ENCODE measurements around the gene GRK2.
"Not testable (repeated sequence)": the region's sequence is repeated elsewhere in the genome, so short reads cannot be mapped to it uniquely, and the experiment has no call there.

GRK2 gene

GRCh38 chr11:67266449-67267187 is at the start of gene GRK2:
GRK2 (plus strand) TSS chr11:67266473; CDS start chr11:67266700, 227 bp downstream.
- peak; percentile 41 for DNase-seq

DNA sequence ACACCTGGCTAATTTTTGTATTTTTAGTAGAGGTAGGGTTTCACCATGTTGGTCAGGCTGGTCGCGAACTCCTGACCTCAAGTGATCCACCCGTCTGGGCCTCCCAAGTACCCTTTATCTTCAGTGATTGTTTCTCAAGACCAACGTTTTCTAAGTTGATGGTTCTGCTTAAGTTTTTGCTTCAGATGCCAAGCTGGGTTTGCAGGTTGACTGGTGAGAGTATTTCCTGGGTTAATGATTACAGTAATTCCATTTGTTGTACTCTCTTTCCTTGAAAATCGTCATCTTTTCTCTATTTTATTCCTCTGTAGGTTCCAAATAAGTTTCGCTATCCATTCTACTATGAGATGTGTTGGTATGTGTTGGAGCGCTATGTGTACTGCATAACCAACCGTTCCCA is 38.5 kb upstream of the GRK2 start:
- DNase-seq: no peak

- no peak for DNase-seq
Measured at GRCh38 chr11:67230406-67230805, 35.9 kb upstream of the GRK2 start.

- DNase-seq: no peak
Measured at GRCh38 chr11:67230886-67231285, 35.4 kb upstream of the GRK2 start.

- no peak for DNase-seq
Measured at GRCh38 chr11:67233584-67234190, 32.6 kb upstream of the GRK2 start.

GRCh38 chr11:67234571-67234970 is 31.7 kb upstream of the GRK2 start:
- not testable (repeated sequence) for DNase-seq

GRCh38 chr11:67237574-67237973 is 28.7 kb upstream of the GRK2 start:
- DNase-seq: no peak

- no peak for DNase-seq
Measured at GRCh38 chr11:67238894-67239782, 27.1 kb upstream of the GRK2 start.

- DNase-seq: peak; percentile 98
Measured at GRCh38 chr11:67239783-67240575, 26.3 kb upstream of the GRK2 start.

- DNase-seq: peak; percentile 58
Measured at GRCh38 chr11:67240576-67241389, 25.5 kb upstream of the GRK2 start.

DNA sequence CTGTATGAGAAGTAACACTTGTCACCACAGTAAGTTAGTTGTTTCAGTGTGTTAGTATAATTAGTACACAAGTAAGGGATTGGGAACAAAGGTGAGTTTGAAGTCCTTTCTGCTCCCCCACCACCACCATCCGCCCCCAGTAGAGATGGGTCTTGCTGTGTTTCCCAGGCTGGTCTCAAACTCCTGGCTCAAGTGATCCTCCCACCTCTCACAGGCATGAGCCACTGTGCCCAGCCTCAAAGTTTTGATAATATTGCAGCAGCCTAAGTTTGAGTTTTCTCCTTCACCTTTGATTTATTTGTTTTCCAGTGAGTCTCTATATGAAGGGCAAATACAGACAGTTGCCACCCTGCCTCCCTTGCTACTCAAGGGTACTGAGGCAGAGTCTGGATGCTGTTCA is 23.7 kb upstream of the GRK2 start:
- no peak for DNase-seq

- no peak for DNase-seq
Measured at GRCh38 chr11:67243051-67243450, 23.2 kb upstream of the GRK2 start.

GRCh38 chr11:67245046-67245445 is 21.2 kb upstream of the GRK2 start:
- DNase-seq: no peak

DNA sequence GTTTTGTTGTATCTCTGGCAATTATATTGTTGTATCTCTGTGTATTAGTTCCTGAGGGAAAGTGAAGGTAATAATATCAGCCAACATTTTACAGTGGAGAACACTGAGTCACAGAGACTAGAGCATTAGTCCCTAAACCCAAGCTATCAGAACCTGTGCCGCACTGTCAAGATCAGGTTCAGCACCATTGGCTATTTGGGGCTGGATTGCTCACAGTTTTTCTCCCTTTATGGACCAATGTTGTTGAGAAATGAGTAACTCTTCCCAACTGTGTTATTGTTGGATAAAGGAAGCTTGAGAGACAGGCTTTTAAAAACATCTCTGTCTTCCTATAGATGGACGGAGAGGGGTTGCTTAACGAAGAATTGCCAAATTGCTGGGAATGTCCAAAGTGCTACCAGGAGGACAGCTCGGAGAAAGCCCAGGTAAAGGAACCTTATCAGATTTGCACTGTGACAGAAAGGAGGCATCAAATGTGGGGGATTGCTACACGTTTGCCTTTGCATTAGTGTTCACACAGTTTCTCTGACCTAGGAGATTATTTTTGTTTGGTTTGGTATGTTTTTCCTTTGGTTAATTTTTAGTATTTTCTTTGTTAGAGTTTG is 18.2 kb upstream of the GRK2 start:
- DNase-seq: no peak

DNA sequence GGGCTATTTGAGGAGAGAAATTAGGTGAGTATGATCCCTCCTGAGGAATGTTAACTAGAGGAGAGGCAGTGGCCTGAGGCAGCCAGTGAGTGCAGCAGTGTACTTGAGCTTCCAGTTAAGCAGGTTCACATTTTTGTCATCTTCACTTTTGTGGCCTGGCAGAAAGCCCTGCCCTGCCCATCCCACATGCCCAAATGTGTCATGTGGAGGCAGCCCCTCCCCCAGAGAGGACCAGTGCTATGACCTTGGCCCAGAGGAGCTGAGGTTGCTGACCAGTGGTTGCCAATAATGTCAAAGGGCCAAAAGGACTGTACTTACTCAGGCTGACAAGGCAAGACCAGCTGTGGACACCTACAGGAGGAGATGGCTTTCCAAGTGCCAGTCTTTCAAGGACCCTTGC is 17.6 kb upstream of the GRK2 start:
- no peak for DNase-seq

- no peak for DNase-seq
Measured at GRCh38 chr11:67250059-67251043, 15.9 kb upstream of the GRK2 start.

DNA sequence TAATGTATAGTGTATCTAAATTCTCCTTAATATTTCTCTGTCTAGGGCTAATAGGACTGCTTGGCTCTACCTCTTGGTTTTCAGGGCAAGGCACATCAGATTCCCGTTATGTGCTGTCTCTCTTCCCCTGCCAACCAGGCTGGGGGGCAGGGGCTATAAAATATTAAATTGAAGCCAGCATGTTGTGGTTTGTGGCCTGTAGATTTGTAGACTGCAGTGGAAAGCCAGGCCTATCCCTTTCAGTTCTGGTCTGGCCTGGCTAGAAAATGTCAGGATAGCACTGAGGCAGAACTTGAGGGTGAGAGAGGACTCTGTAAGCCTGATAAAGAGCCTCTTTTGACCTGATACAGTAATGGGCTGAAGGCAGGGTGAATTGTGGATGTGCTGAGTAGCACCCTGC is 14.4 kb upstream of the GRK2 start:
- DNase-seq: no peak

DNA sequence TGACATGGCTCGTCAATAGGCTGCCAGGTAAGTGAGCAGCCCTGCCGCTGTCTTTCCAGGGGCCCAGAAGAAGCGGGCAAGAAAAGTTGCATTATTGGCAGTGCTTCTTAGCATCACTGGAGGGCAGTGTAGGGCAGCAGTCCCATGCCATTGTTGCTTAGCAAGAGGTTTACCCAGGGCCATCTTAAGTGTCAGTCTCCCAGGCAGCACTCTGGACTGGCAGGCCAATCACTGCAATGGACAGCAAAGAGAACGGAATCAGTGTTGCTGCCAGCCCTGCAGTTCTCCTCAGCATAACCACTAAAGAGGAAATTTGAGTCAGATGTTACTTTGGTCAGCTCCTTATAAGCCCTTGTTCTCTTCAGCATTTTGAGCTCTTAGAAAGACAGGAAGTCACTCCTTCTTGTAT is 13.4 kb upstream of the GRK2 start:
- DNase-seq: no peak

GRCh38 chr11:67253872-67254624 is 12.2 kb upstream of the GRK2 start:
- DNase-seq: no peak
